ENCODE measurements around the gene ZNF490.
"Not testable (repeated sequence)": the region's sequence is repeated elsewhere in the genome, so short reads cannot be mapped to it uniquely, and the experiment has no call there.

ZNF490 gene

DNA sequence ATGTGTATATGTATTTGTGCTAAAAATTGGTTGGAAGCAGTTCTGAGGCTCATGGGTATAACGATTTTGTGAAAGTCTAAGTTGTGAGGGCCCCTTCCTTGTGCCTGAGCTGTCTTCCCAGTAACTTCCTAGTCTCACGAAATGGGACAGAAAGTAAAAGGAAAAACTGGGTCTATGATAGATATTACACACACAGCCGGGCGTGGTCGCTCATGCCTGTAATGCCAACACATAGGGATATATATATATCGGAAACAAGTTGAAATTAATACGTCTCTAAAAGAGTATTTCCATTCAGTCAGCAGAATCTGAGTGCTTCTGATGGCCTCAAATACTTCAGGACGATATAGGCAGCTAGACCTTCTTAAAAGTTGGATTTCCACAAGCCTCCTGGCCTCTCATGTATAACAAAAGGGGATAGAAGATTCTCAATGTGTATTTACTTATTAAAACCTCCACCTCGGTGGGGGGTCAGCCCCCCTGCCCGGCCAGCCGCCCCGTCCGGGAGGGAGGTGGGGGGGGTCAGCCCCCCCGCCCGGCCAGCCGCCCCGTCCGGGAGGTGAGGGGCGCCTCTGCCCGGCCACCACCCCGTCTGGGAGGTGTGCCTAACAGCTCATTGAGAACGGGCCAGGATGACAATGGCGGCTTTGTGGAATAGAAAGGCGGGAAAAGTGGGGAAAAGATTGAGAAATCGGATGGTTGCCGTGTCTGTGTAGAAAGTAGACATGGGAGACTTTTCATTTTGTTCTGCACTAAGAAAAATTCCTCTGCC is 10.8 kb upstream of the ZNF490 start:
- not testable (repeated sequence) for DNase-seq

DNA sequence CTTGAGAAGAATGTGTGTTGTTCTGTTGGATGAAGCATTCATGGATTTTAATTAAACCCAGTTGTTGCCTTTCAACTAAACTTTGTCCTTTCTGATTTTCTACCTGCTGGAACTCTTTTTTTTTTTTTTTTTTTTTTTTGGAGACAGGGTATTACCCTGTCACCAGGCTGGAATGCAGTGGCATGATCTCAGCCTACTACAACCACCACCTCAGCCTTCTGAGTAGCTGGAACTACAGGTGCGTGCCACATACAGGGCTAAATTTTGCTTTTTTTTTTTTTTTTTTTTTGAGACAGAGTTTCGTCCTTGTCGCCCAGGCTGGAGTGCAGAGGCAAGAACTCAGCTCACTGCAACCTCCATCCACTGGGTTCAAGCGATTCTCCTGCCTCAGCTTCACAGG is 7.0 kb upstream of the ZNF490 start:
- no peak for DNase-seq

DNA sequence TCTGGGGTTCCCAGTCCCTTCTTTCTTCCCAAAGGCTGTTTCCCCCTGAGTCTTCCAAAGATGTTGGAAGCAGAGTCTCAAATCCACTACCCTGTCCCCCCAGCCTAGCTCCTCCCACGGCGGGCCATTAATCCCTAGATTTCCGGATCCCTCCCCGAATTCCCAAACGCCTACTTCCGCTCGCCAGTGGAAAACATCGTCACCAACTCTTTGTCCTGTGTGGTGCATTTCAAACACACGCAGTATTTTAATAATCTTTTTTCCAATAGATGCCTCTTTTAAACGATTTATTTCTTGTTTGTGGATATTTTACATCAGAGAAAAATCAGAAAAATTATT is 717 bp upstream of the ZNF490 start:
- DNase-seq: no peak

DNA sequence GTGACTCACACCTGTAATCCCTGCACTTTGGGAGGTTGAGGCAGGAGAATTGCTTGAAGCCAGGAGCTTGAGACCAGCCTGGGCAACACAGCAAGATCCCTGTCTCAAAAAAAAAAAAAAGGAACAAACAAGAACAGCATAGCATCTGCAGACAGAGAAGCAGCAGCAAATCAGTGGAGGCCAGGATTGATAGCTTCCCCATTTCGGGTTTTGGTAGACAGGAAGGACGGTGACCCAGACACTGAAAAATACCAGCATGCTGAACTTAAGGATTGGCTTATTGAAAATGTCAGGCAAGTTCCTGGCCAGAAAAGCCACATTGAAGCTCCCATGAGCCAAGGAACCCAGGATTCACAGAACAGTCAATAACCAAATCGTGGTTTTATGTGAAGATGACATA is 3.0 kb downstream of the ZNF490 start:
- no peak for DNase-seq

DNA sequence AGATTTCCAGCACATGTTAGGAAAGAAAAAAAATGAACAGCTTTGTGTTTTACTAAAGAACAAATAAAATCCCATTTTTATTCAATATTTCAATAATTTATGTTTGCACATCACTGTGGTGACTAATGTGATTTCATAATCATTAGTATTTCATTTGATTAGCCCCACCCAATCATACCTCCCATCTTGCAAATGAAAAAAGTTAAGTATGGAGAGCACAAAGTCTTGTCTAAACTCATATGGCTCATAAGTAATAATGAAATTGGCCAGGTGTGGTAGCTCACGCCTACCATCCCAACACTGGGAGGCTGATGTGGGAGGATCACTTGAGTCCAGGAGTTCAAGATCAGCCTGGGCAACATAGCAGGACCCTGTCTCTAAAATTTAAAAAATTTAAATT is 3.8 kb downstream of the ZNF490 start:
- DNase-seq: no peak

DNA sequence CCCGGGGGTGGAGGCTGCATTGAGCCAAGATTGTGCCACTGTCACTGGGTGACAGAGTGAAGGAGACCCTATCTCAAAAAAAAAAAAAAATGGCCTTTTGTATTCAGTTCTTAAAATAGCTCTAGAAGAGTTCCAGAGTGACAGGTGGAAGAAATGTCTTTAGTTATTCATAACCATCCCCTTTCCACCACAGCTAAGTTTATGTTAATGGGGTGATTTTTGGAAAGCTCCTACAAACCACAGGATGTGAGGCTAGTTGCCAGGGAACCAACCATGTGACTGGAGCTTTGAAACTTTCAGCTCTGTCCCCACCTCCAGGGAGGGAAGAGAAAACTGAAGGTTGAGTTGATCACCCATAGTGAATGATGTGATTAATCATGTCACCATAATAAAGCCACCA is 6.9 kb downstream of the ZNF490 start:
- peak; percentile 14 for DNase-seq

DNA sequence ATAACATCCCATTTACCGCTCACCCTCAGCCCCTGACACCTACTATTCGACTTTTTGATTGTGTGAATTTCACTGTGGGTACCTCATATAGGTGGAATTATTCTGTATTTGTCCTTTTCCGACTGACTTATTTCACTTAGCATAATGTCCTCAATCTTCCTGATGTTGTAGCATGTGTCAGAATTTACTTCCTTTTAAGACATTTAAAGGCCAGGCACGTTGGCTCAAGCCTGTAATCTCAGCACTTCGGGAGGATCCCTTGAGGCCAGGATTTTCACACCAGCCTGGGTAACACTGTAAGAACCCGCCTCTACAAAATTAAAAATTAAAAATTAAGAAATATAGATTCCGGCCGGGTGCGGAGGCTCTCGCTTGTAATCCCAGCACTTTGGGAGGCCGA is 13.0 kb downstream of the ZNF490 start:
- no peak for DNase-seq

DNA sequence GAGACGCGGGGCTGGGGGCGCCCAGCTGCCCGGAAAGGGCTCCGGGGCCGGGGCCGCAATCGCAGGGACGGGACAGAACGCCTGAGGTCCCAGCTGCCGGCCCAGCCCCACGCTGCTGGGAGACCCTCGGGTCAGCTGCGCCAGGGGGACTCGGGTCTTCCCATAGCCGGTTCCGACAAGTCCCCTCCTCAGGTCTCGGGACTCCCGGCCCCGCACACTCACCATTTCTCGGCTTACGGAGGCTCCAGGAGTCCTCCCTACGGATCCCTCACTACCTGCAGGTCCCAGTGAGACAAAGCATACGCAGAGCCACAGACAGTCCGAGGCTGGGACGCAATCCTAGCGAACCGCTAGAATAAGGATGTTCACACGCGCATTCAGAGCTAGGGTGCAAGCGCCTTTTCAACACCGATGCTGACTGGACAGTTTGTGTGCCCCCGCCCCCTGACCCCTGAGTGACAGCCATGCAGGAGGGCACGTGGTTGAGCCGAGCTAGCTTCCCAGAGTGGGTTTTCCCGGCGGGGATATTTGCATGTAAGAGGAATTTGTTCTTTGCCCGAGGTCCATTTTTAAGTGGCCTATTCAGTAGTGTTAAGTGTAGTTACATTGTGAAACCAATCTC is 13.6 kb downstream of the ZNF490 start:
- DNase-seq: no peak

DNA sequence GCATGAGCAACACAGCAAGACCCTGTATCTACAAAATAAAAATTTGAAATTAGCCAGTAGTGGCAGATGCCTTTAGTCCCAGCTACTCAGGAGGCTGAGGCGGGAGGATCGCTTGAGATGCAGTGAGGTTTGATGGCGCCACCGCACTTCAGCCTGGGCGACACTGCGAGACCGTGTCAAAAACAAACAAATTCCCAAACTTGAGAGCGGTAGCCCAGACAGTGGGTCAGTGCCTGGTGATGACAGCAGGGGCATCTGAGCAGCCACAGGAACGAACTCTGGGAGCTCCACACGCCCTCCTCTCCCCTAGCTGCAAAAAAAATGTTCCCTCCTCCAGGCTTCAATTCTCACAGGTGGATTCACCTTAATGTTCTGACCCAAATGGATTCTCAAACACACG is 14.1 kb downstream of the ZNF490 start:
- no peak for DNase-seq

DNA sequence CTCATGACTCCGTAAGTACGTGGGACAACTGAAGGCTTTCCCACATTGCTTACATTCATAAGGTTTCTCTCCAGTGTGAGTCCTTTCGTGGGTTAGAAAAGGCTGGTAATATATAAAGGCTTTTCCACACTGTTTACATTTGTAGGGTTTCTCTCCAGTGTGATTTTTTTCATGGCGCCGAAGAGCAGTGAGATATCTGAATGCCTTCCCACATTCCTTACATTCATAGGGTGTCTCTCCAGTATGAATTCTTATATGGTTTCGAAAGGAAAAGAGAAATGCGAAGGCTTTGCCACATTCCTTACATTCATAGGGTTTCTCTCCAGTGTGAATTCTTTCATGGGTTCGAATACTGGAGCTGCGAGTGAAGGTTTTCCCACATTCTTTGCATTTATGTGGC is 29.5 kb downstream of the ZNF490 start:
- no peak for DNase-seq

DNA sequence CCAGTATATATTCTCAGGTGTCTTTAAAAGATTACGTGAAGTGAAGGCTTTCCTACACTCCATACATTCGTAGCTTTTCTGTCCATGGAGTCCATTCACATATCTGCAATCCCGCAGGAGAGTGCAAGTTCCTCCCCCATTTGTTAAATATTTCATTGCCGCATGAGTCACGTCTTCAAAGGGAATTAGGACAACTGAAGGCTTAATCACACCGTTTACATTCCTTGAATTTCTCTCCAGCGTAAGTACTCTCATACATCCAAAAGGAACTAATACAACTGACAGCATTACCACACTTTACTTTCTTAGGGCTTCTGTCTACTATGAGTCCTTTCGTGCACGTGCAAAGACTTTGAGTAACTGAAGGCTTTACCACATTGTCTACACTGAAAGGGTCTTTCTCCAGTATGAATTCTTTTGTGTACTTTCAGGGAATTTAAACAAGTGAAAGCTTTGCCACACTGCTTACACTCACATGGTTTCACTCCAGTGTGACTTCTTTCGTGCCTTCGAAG is 30.4 kb downstream of the ZNF490 start:
- no peak for DNase-seq

DNA sequence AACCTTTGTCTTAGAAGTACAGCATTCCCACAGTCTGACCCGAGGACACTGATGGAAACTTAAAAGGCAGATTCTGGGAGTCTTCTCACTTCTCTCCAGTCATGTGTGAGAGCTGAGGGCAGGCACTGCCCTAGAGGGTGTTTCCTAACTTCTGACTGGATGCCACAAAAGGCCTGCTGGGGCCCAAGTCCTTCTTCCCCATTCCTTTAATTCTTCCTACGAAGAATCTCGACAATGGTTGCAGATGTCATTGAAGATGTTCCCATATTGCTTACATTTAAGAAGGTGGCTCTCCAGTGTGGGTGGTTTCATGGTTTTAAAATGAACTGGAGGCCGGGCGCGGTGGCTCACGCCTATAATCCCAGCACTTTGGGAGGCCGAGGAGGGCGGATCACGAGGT is 32.0 kb downstream of the ZNF490 start:
- no peak for DNase-seq

DNA sequence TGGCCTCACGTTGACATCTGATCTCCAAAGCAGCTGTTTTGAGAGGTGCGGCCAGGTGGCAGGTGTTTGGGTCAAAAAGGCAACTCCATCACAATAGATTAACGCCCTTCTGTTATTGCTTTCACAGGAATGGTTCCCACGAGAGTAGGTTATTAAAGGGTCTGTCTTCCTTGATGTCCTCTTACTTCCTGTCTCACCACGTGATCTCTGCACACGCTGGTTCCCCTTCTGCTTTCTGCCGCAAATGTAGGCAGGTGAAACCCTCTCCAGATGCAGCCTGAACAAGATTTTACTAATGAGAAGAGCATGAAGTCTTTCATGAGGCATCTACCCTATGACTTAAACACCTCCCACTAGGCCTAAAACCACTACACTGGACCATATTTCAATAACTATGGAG is 36.6 kb downstream of the ZNF490 start:
- no peak for DNase-seq

DNA sequence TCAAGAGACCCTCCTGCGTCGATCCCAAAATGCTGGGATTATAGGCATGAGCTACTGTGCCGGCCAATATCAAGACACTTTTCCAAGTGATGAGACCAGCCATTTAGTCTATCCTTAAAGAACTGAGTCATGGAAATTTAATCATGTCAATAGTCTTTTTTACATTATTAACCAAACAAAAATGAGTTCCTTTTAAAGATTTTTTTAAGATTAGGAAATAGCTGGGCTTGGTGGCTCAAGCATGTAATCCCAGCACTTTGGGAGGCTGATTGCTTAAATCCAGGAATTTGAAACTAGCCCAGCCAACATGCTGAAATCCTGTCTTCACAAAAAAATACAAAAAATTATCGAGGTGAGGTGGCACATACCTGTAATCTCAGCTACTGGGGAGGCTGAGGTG is 42.7 kb downstream of the ZNF490 start:
- DNase-seq: no peak

DNA sequence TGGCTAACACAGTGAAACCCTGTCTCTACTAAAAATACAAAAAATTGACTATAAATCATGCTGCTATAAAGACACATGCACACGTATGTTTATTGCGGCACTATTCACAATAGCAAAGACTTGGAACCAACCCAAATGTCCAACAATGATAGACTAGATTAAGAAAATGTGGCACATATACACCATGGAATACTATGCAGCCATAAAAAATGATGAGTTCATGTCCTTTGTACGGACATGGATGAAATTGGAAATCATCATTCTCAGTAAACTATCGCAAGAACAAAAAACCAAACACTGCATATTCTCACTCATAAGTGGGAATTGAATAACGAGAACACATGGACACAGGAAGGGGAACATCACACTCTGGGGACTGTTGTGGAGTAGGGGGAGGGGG is 44.2 kb downstream of the ZNF490 start:
- not testable (repeated sequence) for DNase-seq

DNA sequence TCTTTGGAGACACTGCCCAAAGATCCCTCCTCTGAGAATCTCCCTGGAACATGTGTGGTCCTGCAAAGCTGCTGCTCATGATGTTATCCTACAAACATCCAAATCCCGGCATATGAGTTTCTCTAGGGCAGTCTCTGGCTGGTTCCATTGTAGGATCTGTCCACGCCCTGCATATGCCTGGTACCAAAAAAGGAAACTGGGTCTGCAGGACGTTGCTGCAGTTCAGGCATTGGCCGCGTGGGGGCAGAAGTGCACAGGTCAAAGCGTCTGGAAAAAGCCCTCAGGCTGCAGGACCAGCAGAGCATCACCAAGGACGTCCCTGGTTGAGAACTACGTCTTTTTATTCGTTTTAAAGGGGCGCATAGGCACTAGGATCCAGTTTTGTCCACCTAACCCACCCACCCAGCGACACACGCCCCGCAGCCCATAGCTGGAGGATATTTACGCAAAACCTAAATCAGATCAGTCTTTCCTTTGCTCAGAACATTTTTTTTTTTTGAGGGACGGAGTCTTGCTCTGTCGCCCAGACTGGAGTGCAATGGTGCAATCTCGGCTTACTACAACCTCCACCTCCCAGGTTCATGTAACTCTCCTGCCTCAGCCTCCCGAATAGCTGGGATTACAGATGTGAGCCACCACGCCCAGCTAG is 46.5 kb downstream of the ZNF490 start:
- DNase-seq: peak; percentile 94

DNA sequence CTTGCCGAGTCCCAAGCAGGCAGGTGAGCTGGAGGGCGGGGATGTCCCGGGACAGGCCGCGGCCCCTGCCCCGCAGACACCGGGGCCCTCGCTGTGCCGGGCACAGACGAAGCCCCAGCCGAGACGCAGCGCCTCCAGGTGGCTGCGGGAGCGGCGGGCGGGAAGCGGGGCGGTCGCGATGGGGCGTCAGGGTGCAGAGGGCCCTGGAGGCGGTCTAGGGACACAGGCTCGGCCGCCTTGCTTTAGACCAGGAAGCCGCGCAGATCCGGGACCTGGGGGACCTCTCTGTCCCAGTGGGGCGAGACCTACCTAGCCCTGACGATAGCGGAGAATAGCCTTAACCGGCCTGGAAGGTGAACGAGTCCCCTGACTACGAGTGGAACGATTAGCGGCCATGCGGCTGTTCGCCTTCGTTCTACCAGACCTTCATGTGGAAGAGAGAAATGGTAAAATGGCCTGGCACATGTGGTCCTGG is 55.1 kb downstream of the ZNF490 start:
- DNase-seq: no peak

DNA sequence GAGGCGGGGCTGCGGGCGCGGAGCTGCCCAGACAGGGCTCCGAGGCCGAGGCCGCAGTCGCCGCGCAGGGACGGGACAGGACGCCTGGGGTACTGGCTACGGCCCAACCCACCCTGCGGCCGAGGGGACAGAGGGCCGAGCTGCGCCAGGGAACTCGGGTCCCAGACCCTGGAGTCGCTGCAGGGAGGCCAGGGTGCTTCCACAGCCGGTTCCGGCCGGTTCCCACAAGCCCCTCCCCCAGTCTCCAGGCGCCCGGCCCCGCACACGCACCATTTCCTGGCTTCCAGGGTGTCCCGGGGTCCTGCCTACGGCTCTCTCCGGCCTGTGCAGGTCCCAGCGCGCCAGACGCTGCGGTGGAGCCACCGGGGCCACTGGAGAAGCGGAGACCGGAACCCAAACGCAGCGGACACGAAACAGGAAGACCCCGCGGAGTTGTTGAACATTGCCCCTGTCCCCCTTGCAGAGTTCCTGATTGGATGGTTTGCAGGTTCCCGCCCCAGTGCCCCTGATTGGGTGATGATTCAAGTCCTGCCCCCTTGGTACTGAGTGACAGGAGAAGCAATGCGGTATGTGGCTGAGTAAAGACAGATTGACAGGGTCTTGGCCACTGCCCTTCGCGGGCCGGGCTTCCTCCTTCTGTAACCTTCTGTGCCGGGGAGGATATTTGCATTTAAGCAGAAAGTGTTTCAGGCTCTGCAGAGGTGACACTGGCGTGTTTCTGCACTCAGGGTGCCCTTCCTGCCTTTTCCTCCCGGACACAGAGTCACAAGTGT is 59.4 kb downstream of the ZNF490 start, which contains the start of gene ZNF564:
TSS of gene ZNF564 (minus strand) at position 423 of the 773 bp plus-strand sequence. CDS start at position 273, 150 bp downstream.
- DNase-seq: peak; percentile 84

DNA sequence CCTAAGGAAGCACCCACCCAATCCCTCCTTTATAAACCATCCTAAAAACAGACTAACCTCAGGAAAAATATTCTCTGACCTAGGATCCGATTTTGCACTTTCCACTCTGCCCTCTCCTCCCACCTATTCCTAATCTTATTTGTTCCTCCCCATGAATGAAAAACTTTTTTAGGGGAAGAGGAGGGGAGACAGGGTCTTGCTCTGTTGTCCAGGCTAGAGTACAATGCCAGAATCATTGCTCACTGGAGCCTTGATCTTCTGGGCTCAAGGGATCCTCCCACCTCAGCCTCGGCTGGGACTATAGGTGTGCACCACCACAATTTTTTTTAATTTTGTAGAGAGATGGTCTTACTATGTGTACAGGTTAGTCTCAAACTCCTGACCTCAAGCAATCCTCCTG is 63.7 kb downstream of the ZNF490 start:
- DNase-seq: no peak

DNA sequence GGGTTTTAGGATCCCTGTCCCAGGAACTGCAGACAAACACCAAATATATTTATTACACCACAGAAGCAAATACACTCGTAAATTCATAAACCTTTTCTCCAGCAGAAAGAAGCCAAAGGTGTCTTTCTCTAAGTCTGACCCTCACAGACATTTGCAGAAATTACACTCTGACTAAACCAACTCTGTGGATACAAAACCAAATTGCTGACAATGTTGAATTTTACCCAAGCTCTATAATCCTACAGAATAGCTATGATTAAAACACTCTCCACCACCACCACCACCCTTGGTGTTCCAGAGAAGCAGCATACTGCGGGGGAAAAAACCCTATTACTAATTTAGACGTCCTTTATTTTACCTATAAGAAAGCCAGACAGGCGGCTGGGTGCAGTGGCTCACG is 64.5 kb downstream of the ZNF490 start:
- DNase-seq: no peak

DNA sequence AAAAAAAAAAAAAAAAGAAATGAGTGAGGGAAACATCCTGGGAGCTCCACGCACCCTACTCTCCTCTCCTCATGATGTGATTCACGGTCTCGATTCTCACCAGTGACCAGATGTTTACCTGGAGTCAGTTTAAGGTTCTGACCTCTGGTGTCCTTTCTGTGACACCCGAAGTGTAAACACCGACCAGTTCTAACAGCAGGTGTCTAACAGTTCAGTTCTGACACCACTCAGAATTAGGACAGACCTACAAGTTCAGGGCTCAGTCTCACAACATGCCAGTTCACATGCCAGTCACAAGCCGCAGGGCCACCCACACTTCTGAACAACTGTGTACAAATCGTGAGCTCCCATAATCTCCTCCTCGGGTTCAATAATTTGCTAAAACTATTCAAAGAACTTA is 65.3 kb downstream of the ZNF490 start:
- DNase-seq: no peak

DNA sequence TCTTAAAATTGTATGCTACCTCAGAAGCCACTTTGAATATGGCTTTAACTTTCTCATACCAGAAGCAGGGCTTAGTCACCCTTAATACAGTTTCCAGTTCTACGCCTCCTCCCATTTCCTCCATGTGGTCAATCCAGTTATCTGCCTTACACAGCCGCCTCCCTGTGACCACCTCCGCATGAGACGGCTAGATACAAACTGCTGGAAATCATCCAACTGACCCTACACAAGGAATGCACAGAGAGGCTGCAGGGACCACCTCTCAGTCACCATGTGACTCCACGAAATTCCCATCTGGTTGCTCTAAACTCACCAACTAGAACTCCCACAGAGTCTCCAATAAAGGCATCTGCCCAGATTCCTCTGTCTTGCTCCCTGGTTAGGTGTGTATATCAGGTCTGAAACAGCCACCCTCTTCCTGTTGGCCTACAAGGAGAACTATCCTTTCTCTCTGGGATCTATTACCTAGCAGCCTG is 66.2 kb downstream of the ZNF490 start:
- no peak for DNase-seq

DNA sequence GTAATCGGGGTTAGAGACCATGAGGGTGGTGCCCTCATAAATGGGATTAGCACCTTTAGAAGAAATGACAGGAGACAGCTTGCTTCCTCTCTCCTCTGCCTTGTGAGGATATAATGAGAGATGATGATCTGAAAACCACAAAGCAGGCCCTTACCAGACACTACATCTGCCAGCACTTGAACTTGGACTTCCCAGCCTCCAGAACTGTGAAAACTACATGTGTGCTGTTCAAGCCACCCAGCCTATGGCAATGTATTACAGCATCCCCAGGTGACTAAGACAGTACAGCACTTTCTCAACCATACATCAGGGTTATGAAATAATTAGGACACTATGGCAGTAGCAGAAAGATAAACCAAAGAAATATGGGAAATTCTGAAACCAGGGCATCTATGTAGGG is 66.8 kb downstream of the ZNF490 start:
- DNase-seq: no peak

All from activated T-cell treated with anti-CD3 and anti-CD28 coated beads for 4 hours (primary cell).